Fibroblast of lung (primary cell): ENCODE measurements around the gene CCDC144A.
"Not testable (repeated sequence)": the region's sequence is repeated elsewhere in the genome, so short reads cannot be mapped to it uniquely, and the experiment has no call there.

Experiments
- CTCF ChIP-seq, 2 donors: IDR thresholded peaks in 1 of 2; conservative IDR thresholded peaks in 1 of 2; 1 replicate in 1 of 2; 2 replicates in 1 of 2; pipeline ENCODE4 v1.5.1; 2011 to 2012; ENCODE audit warnings: low read length in 2 of 2, control low read depth in 1 of 2, inconsistent platforms in 1 of 2, low read depth in 1 of 2, mild to moderate bottlenecking in 1 of 2
- EZH2 ChIP-seq: IDR thresholded peaks from 2 replicates; pipeline ENCODE4 v1.5.1; 2012; ENCODE audit warnings: low read length, control low read depth, mild to moderate bottlenecking; ENCODE audit errors: missing control alignments

GRCh38 chr17:16666553-16666906 lies 23.5 kb upstream of the CCDC144A start:
- TF ChIP-seq CTCF (conservative IDR thresholded peaks at IDR 0.05 in 1 of 2, IDR thresholded peaks at IDR 0.05 in 1 of 2; ENCODE audit: low read depth in 1 of 2, low read length in 2 of 2); EZH2: not testable (repeated sequence)
